Measurements from ENCODE around the gene METAP2. TPM values are rescaled to one million over a fixed set of nuclear protein-coding genes. Genes with fewer than 3 reads are reported as not detected.

METAP2 gene
- total RNA-seq, 1 experiment from 2014 or later: 127 TPM

DNA sequence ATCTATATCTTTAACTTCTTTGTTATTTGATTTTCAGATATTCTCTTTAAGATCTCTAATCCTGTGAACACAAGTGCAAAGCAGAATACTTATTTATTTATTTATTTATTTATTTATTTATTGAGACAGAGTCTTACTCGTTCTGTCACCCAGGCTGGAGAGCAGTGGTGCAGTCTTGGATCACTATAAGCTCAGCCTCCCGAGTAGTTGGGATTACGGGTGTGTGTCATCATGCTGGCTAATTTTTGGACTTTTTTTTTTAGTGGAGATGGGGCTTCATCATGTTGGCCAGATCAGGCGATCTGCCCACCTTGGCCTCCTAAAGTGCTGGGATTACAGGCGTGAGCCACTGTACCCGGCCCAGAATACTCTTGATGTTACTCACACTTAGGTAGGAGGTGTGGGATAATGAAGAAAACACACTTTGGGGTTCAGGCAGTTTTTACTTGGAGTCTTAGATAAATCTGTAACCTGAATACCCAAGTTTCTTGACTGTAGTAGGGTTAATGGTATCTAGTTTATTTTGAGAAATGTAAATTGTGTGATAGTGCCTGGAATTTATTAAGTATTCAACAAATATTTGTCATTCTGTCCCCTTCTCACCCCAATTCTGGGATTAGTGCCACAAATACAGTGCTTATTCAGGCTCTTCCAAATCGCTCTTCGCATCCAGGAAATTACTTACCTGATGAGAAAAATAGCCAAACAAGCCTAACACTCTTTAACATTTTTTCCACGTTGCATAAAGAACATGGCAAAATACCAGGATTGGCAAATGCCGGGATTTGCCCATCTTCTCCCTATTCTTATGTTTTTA, 33.0 kb downstream of the METAP2 start:
- ChIA-PET POLR2A (no interaction called here), RAD21 (ENCODE audit: low non-redundant PET in 1 of 2, low total read pairs in 2 of 2, uncharacterized antibody in 2 of 2, unreplicated experiment in 2 of 2) (no interaction called here), CTCF (no interaction called here)
- no TSS peak for BruUV-seq (replicated peaks)
- TF ChIP-seq ATF3 (IDR thresholded peaks at IDR 0.05): no peak
- TF ChIP-seq, protein P1, sequence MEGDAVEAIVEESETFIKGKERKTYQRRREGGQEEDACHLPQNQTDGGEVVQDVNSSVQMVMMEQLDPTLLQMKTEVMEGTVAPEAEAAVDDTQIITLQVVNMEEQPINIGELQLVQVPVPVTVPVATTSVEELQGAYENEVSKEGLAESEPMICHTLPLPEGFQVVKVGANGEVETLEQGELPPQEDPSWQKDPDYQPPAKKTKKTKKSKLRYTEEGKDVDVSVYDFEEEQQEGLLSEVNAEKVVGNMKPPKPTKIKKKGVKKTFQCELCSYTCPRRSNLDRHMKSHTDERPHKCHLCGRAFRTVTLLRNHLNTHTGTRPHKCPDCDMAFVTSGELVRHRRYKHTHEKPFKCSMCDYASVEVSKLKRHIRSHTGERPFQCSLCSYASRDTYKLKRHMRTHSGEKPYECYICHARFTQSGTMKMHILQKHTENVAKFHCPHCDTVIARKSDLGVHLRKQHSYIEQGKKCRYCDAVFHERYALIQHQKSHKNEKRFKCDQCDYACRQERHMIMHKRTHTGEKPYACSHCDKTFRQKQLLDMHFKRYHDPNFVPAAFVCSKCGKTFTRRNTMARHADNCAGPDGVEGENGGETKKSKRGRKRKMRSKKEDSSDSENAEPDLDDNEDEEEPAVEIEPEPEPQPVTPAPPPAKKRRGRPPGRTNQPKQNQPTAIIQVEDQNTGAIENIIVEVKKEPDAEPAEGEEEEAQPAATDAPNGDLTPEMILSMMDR (IDR thresholded peaks at IDR 0.05 in 2 of 3, conservative IDR thresholded peaks at IDR 0.05 in 1 of 3; ENCODE audit: borderline replicate concordance in 1 of 3, insufficient read depth in 1 of 3, low read depth in 2 of 3, low read length in 2 of 3): no peak
- no peak for TF ChIP-seq YY1 (IDR thresholded peaks at IDR 0.05; ENCODE audit: extremely low read depth, insufficient replicate concordance, low read depth, low read length)
- TF ChIP-seq MAX (IDR thresholded peaks at IDR 0.05): no peak
- TF ChIP-seq EZH2 (IDR thresholded peaks at IDR 0.05): no peak
- TF ChIP-seq CBX3 (IDR thresholded peaks at IDR 0.05; ENCODE audit: low read depth): no peak
- no peak for TF ChIP-seq TCF7L2 (IDR thresholded peaks at IDR 0.05; ENCODE audit: borderline replicate concordance, extremely low read depth, insufficient read depth, insufficient read length)
- TF ChIP-seq JUND (IDR thresholded peaks at IDR 0.05): no peak
- no peak for TF ChIP-seq POLR2A (IDR thresholded peaks at IDR 0.05; ENCODE audit: borderline replicate concordance, extremely low read depth, insufficient read depth, insufficient read length)
- H3K9me3 ChIP-seq (ENCODE audit: control insufficient read depth in 1 of 2, insufficient read depth in 1 of 2, low read depth in 1 of 2, low read length in 2 of 2): no peaks in the 10 kb centered on the region
- intact Hi-C loops (cut with micrococcal nuclease): no loop called here
- H4K20me1 ChIP-seq (ENCODE audit: insufficient read depth): peaks cover 19% of the 10 kb centered on the region
- H3K4me3 ChIP-seq (replicated peaks in 1 of 2; ENCODE audit: low read depth in 1 of 2, low read length in 2 of 2): no peak overlapping the region
- H3K4me2 ChIP-seq (ENCODE audit: low read length): no peak overlapping the region
- no peak overlapping the region for H3K27ac ChIP-seq (ENCODE audit: low read depth, low read length)
- H3K79me2 ChIP-seq (ENCODE audit: insufficient read depth, low read length): peaks cover 72% of the 10 kb centered on the region
- ATAC-seq (no peak), DNase-seq (ENCODE audit: low read depth, low spot score) (no peak)
- H3K4me1 ChIP-seq (ENCODE audit: control insufficient read depth in 1 of 2, insufficient read depth in 2 of 2, low read length in 2 of 2): no peaks in the 10 kb centered on the region
- H3K9me2 ChIP-seq (ENCODE audit: insufficient read depth): no peaks in the 10 kb centered on the region
- H3K9ac ChIP-seq (ENCODE audit: low read length): no peak overlapping the region
- no peak overlapping the region for H2AFZ ChIP-seq (ENCODE audit: low read depth, low read length, poor library complexity, severe bottlenecking)
- no peaks in the 10 kb centered on the region for H3K27me3 ChIP-seq (ENCODE audit: insufficient read depth, low read length)
- peaks cover 29 to 58% of the 10 kb centered on the region in 2 experiments for H3K36me3 ChIP-seq (ENCODE audit: control insufficient read depth in 1 of 2, insufficient read depth in 2 of 2, low read length in 2 of 2)

Measured in HCT116 (cell line).